ENCODE results near the gene CEP57L1. TPM values are rescaled to one million over a fixed set of nuclear protein-coding genes. Genes with fewer than 3 reads are reported as not detected.

Gene CEP57L1
- total and polyA plus RNA-seq, 9 of the 15 experiments (the other 6 are each of a cell fraction or from before 2014, with no cell fraction given): 39.4 to 88.6 (median 61.8) TPM

DNA sequence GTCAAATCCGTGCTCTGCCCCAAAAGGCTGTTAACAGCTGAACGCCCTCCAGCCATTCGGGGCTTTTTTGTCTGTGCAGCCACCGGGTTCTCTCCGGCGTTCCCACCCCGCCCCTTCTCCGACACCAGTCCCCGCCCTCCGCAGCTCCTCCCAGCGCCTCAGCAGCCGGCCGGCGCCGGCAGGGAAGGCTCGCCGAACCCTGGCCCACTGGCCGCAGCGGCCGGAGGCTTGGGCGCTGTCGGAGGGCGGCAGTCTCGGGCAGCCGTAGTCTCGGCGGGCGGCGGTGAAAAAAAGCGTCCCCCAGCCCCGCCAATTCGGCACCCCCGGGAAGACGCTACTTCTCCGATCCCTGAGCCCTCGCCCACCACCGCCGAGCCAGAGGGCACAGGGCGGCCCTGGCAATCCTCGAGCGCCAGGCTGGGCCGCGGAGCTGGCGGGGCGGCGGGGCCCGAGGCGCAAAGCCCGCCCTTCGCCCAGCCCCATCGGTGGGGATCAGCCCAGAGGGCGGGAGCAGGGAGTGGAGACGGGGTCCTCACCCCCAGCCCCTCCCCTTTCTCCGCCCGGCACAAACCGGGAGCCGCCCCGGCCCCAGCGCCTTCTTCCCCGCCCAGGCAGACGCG is 781 bp upstream of the CEP57L1 start, which contains the start of gene SESN1 (continued):
- TF ChIP-seq, protein P1, sequence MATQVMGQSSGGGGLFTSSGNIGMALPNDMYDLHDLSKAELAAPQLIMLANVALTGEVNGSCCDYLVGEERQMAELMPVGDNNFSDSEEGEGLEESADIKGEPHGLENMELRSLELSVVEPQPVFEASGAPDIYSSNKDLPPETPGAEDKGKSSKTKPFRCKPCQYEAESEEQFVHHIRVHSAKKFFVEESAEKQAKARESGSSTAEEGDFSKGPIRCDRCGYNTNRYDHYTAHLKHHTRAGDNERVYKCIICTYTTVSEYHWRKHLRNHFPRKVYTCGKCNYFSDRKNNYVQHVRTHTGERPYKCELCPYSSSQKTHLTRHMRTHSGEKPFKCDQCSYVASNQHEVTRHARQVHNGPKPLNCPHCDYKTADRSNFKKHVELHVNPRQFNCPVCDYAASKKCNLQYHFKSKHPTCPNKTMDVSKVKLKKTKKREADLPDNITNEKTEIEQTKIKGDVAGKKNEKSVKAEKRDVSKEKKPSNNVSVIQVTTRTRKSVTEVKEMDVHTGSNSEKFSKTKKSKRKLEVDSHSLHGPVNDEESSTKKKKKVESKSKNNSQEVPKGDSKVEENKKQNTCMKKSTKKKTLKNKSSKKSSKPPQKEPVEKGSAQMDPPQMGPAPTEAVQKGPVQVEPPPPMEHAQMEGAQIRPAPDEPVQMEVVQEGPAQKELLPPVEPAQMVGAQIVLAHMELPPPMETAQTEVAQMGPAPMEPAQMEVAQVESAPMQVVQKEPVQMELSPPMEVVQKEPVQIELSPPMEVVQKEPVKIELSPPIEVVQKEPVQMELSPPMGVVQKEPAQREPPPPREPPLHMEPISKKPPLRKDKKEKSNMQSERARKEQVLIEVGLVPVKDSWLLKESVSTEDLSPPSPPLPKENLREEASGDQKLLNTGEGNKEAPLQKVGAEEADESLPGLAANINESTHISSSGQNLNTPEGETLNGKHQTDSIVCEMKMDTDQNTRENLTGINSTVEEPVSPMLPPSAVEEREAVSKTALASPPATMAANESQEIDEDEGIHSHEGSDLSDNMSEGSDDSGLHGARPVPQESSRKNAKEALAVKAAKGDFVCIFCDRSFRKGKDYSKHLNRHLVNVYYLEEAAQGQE (IDR thresholded peaks at IDR 0.05; ENCODE audit: borderline replicate concordance): peak; percentile 85
- TF ChIP-seq, protein P1 (CRISPR knock-in tag; IDR thresholded peaks at IDR 0.05; ENCODE audit: low read depth): peak; percentile 78; the same call in 1 of the 2 replicates
- TF ChIP-seq, protein P2, sequence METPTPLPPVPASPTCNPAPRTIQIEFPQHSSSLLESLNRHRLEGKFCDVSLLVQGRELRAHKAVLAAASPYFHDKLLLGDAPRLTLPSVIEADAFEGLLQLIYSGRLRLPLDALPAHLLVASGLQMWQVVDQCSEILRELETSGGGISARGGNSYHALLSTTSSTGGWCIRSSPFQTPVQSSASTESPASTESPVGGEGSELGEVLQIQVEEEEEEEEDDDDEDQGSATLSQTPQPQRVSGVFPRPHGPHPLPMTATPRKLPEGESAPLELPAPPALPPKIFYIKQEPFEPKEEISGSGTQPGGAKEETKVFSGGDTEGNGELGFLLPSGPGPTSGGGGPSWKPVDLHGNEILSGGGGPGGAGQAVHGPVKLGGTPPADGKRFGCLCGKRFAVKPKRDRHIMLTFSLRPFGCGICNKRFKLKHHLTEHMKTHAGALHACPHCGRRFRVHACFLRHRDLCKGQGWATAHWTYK (CRISPR knock-in tag; IDR thresholded peaks at IDR 0.05): peak; percentile 84
- TF ChIP-seq, protein P3, sequence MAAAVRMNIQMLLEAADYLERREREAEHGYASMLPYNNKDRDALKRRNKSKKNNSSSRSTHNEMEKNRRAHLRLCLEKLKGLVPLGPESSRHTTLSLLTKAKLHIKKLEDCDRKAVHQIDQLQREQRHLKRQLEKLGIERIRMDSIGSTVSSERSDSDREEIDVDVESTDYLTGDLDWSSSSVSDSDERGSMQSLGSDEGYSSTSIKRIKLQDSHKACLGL (CRISPR knock-in tag; IDR thresholded peaks at IDR 0.05; ENCODE audit: borderline replicate concordance, poor library complexity, severe bottlenecking): no peak
- 0 out of 2 replicates have a peak, but pooled peaks have one; percentile 6 for TF ChIP-seq ZNF830 (CRISPR knock-in tag; IDR thresholded peaks at IDR 0.05)
- TF ChIP-seq ZNF644 (tag; IDR thresholded peaks at IDR 0.05; ENCODE audit: low read depth): no peak
- TF ChIP-seq FOSL1 (tag; conservative IDR thresholded peaks at IDR 0.05): no peak
- peak; percentile 62 for TF ChIP-seq RBM22 (IDR thresholded peaks at IDR 0.05; ENCODE audit: low read depth, low read length, poor library complexity, severe bottlenecking)
- TF ChIP-seq, protein P4, sequence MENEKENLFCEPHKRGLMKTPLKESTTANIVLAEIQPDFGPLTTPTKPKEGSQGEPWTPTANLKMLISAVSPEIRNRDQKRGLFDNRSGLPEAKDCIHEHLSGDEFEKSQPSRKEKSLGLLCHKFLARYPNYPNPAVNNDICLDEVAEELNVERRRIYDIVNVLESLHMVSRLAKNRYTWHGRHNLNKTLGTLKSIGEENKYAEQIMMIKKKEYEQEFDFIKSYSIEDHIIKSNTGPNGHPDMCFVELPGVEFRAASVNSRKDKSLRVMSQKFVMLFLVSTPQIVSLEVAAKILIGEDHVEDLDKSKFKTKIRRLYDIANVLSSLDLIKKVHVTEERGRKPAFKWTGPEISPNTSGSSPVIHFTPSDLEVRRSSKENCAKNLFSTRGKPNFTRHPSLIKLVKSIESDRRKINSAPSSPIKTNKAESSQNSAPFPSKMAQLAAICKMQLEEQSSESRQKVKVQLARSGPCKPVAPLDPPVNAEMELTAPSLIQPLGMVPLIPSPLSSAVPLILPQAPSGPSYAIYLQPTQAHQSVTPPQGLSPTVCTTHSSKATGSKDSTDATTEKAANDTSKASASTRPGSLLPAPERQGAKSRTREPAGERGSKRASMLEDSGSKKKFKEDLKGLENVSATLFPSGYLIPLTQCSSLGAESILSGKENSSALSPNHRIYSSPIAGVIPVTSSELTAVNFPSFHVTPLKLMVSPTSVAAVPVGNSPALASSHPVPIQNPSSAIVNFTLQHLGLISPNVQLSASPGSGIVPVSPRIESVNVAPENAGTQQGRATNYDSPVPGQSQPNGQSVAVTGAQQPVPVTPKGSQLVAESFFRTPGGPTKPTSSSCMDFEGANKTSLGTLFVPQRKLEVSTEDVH (IDR thresholded peaks at IDR 0.05; ENCODE audit: low read depth, partially characterized antibody): no peak
- peak; percentile 33; the same call in 1 of the 2 replicates for TF ChIP-seq ZNF384 (IDR thresholded peaks at IDR 0.05; ENCODE audit: low read depth, low read length)
- TF ChIP-seq BRD4 (IDR thresholded peaks at IDR 0.05): peak; percentile 88; the same call in 1 of the 2 replicates
- TF ChIP-seq, protein P5, sequence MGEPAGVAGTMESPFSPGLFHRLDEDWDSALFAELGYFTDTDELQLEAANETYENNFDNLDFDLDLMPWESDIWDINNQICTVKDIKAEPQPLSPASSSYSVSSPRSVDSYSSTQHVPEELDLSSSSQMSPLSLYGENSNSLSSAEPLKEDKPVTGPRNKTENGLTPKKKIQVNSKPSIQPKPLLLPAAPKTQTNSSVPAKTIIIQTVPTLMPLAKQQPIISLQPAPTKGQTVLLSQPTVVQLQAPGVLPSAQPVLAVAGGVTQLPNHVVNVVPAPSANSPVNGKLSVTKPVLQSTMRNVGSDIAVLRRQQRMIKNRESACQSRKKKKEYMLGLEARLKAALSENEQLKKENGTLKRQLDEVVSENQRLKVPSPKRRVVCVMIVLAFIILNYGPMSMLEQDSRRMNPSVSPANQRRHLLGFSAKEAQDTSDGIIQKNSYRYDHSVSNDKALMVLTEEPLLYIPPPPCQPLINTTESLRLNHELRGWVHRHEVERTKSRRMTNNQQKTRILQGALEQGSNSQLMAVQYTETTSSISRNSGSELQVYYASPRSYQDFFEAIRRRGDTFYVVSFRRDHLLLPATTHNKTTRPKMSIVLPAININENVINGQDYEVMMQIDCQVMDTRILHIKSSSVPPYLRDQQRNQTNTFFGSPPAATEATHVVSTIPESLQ (CRISPR knock-in tag; IDR thresholded peaks at IDR 0.05): peak; percentile 87
